ENCODE data around the gene FGF18. TPM values are rescaled to one million over a fixed set of nuclear protein-coding genes. Genes with fewer than 3 reads are reported as not detected.
"Not testable (repeated sequence)": the region's sequence is repeated elsewhere in the genome, so short reads cannot be mapped to it uniquely, and the experiment has no call there.

The FGF18 gene
- total RNA-seq, 1 experiment from 2014 or later, result not detected

DNA sequence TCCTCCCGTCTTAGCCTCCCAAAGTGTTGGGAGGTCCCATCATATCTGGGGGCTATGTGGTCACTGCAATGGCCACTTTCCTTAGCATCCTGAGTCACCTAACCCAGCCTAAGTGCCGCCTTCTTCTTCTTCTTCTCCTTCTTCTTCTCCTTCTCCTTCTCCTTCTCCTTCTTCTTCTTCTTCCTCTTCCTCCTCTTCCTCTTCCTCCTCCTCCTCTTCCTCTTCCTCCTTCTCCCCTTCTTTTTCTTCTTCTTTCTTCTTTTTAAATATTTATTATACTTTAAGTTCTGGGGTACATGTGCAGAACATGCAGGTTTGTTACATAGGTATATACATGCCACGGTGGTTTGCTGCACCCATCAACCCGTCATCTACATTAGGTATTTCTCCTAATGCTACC is 78.0 kb downstream of the FGF18 start:
- not testable (repeated sequence) for DNase-seq (ENCODE audit: low read depth)

DNA sequence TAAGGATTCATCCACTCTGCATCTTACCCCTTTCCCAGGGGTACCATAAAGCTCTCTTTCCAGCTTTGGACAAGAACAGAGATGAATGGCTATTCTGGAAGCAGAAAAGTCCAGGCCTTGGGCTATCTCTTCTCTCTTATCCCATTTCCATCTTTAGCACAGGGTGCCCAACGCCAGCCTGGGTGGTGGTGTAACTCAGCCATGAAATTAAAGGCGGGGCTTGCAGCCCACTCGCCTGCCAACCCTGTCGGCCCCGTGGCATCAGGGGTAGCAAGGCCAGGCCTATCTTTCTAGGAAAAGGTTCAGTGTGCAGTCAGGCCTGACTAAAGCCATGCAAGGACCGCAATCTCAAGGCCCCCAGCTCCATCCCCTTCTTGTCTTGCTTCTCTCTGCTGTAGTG is 78.7 kb downstream of the FGF18 start:
- no peak for DNase-seq (ENCODE audit: low read depth)

DNA sequence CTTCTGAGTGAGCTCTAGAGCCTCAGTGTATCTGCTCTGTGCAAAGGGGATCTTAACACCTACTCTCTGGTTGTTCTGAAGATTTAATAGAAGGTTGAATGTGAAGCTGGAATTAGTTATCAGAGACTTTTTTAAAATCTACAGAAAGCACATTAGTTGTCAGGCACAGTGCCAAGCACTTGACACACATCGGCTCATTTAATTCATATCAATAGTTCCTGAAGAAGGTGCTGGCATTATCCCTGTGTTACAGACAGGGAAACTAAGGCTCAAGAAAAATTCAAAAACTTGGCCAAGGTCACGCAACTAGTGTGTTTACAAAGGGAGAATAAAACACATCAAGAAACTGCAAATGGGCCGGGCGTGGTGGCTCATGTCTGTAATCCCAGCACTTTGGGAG is 80.2 kb downstream of the FGF18 start:
- no peak for DNase-seq (ENCODE audit: low read depth)

DNA sequence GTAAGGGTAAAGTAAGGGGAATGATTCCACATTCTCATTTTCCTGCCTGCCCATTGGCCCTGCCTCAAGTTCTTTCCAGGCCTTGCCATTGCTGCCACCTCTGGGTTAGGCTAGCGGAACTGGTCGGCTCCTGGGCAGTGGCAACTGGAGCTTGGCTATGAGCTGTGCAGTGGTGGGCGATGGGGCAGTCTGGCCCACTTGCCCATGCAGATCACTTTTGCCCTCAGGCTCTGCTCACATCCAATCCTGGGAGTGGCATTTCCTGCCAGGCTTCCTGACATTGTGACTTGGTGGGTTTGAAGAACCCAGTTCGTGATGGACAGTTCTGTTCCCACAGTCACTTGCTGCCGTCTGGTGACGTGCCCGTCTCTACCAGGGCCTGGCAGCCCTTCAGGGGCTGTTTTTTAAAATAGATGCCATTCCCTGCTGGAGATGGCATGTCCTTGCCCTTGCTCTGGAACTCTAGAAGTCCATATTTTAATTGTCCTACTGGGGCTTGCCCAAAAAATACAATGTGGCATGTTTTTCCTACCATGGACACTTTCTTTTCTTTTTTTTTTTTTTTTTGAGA is 86.1 kb downstream of the FGF18 start:
- DNase-seq (ENCODE audit: low read depth), result no peak

DNA sequence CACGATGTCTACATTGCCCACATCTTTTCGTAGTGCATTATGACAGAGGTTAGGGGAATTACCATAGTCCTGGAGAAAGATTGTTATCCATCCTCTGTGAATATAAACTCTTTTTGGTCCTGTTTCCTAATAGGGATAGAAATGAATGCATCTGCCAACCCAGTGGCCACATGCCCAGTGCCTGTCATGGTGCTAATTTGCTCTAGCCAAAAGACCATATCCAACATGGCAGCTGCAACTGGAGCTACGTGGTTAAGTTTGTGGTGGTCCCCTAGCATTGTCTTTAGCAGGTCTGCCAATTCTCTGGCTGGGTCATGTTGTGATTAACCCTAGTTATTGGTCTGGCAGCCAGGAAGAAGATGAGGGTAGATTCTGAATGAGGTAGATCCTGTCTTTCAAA is 87.5 kb downstream of the FGF18 start:
- no peak for DNase-seq (ENCODE audit: low read depth)

Other genes with a start within 250 kb of the FGF18 start
- gene TLX3, start 110.4 kb upstream of the FGF18 start, total RNA-seq (2014; rRNA removed; shearing (Covaris generic)), result not detected in 2 replicates
- 1,019 and 1,223 TPM in 2 replicates for gene NPM1, start 31.8 kb upstream of the FGF18 start, total RNA-seq (2014; rRNA removed; shearing (Covaris generic))

Measured in M059J (cell line).